ENCODE data around the gene TAF12. TPM values are rescaled to one million over a fixed set of nuclear protein-coding genes. Genes with fewer than 3 reads are reported as not detected.

Gene TAF12
- total RNA-seq, 1 experiment from 2014 or later: 33.9 TPM

GRCh38 chr1:28631713-28632112 is 11.2 kb downstream of the TAF12 start:
- DNase-seq (ENCODE audit: low read depth, low spot score) (no peak), ATAC-seq (no peak)
- intact Hi-C loops (cut with micrococcal nuclease; ENCODE audit: unreplicated experiment) (no loop called here), in situ Hi-C loops (cut with HindIII; ENCODE audit: low pct_unique_long_range_greater_than_20kb, low sequenced_read_pairs) (no loop called here)
- no TSS peak for BruUV-seq (replicated peaks)
- Histone ChIP-seq H3K4me3 (ENCODE audit: low read depth in 2 of 2, low read length in 2 of 2) (no peak overlapping the region), H3K4me1 (ENCODE audit: control insufficient read depth, insufficient read depth, low read length) (no peaks in the 10 kb centered on the region), H3K27me3 (ENCODE audit: control insufficient read depth, insufficient read depth, low read length) (no peaks in the 10 kb centered on the region), H3K9me3 (ENCODE audit: control insufficient read depth, insufficient read depth, low read depth, low read length) (no peaks in the 10 kb centered on the region), H3K27ac (ENCODE audit: low read length) (no peak overlapping the region), H3K36me3 (ENCODE audit: control insufficient read depth, insufficient read depth, low read length) (no peaks in the 10 kb centered on the region)
- CTCF ChIA-PET: interaction anchor here (0.6 kb wide), 1 partner anchor 40 kb away, joined by 3 read pairs; no protein-coding TSS in a partner anchor
- TF ChIP-seq SIN3A (IDR thresholded peaks at IDR 0.05; ENCODE audit: borderline replicate concordance, insufficient read depth, low read depth, low read length) (no peak), REST (IDR thresholded peaks at IDR 0.05; ENCODE audit: insufficient read depth in 1 of 2, low read depth in 2 of 2, low read length in 1 of 2) (no peak), CTCF (IDR thresholded peaks at IDR 0.05) (no peak), TCF7L2 (IDR thresholded peaks at IDR 0.05; ENCODE audit: low read depth, low read length) (no peak), POLR2AphosphoS5 (IDR thresholded peaks at IDR 0.05; ENCODE audit: low read depth, low read length) (no peak)
- POLR2A ChIA-PET: interaction anchor here (0.6 kb wide), 2 partner anchors 52 to 120 kb away, joined by 3 to 14 read pairs; no protein-coding TSS in a partner anchor

GRCh38 chr1:28613175-28613574 is 29.7 kb downstream of the TAF12 start:
- Histone ChIP-seq H3K4me3 (ENCODE audit: low read depth in 2 of 2, low read length in 2 of 2) (no peak overlapping the region), H3K36me3 (ENCODE audit: control insufficient read depth, insufficient read depth, low read length) (peaks cover 12% of the 10 kb centered on the region; the same call in 1 of the 2 replicates), H3K9me3 (ENCODE audit: control insufficient read depth, insufficient read depth, low read depth, low read length) (no peaks in the 10 kb centered on the region), H3K27me3 (ENCODE audit: control insufficient read depth, insufficient read depth, low read length) (no peaks in the 10 kb centered on the region), H3K27ac (ENCODE audit: low read length) (no peak overlapping the region), H3K4me1 (ENCODE audit: control insufficient read depth, insufficient read depth, low read length) (no peaks in the 10 kb centered on the region)
- ChIA-PET POLR2A (no interaction called here), CTCF (no interaction called here)
- ATAC-seq (no peak), DNase-seq (ENCODE audit: low read depth, low spot score) (no peak)
- in situ Hi-C loops (cut with HindIII; ENCODE audit: low pct_unique_long_range_greater_than_20kb, low sequenced_read_pairs): no loop called here
- no TSS peak for BruUV-seq (replicated peaks)
- TF ChIP-seq TCF7L2 (IDR thresholded peaks at IDR 0.05; ENCODE audit: low read depth, low read length) (no peak), REST (IDR thresholded peaks at IDR 0.05; ENCODE audit: insufficient read depth in 1 of 2, low read depth in 2 of 2, low read length in 1 of 2) (no peak)
- intact Hi-C loops (cut with micrococcal nuclease; ENCODE audit: unreplicated experiment): no loop called here

All from Panc1 (cell line).